ENCODE results near the gene NUP188.

GRCh38 chr9:129028192-129028966, 80.9 kb downstream of the NUP188 start, which contains the start of gene SH3GLB2:
- peak; percentile 52 for TF ChIP-seq CTCF (IDR thresholded peaks at IDR 0.05)
- TF ChIP-seq IRF2 (CRISPR knock-in tag; IDR thresholded peaks at IDR 0.05; ENCODE audit: borderline replicate concordance, low read depth), result no peak
- no peak for TF ChIP-seq ATF6 (CRISPR knock-in tag; IDR thresholded peaks at IDR 0.05)
- TF ChIP-seq ATF2 (CRISPR knock-in tag; IDR thresholded peaks at IDR 0.05; ENCODE audit: borderline replicate concordance, low read depth), result no peak
- TF ChIP-seq USF1 (CRISPR knock-in tag; IDR thresholded peaks at IDR 0.05), result no peak
- no peak for TF ChIP-seq ZNF121 (CRISPR knock-in tag; IDR thresholded peaks at IDR 0.05)
- TF ChIP-seq FOXP1 (CRISPR knock-in tag; IDR thresholded peaks at IDR 0.05; ENCODE audit: borderline replicate concordance), result no peak
- no peak for TF ChIP-seq PRDM15 (CRISPR knock-in tag; IDR thresholded peaks at IDR 0.05)
- TF ChIP-seq PREB (CRISPR knock-in tag; IDR thresholded peaks at IDR 0.05; ENCODE audit: borderline replicate concordance), result no peak
- no peak for TF ChIP-seq KAT7 (CRISPR knock-in tag; IDR thresholded peaks at IDR 0.05; ENCODE audit: borderline replicate concordance)

Data from WTC11 (cell line).